22Rv1 (cell line): ENCODE measurements around the gene VWA8.
A peak's percentile ranks its signal among the peaks of the same experiment; 100 is the strongest.

Experiments used
- H3K27ac ChIP-seq: fragments of 450-650 bp; 2 replicates; pipeline ENCODE4 v1.5.1; 2017
- CTCF ChIP-seq: fragments of 450-650 bp; IDR thresholded peaks from 2 replicates; pipeline ENCODE4 v1.5.1; 2017; ENCODE audit warnings: mild to moderate bottlenecking
- ZFX ChIP-seq: fragments of 450-650 bp; IDR thresholded peaks from 2 replicates; pipeline ENCODE4 v1.6.1; 2017; ENCODE audit warnings: antibody characterized with exemption, borderline replicate concordance

The VWA8 gene

GRCh38 chr13:41666644-41667043 is 294.3 kb downstream of the VWA8 start:
- H3K27ac ChIP-seq, result no peak overlapping the region
- TF ChIP-seq CTCF, result no peak
- no peak for TF ChIP-seq ZFX

- H3K27ac ChIP-seq, result no peak overlapping the region
- TF ChIP-seq ZFX (no peak), CTCF (no peak)
Observed at GRCh38 chr13:41660411-41660810, 300.5 kb downstream of the VWA8 start.

- TF ChIP-seq ZFX (no peak), CTCF (no peak)
- H3K27ac ChIP-seq, result no peak overlapping the region
Observed at GRCh38 chr13:41658057-41658661, 302.8 kb downstream of the VWA8 start.

- H3K27ac ChIP-seq, result no peak overlapping the region
- TF ChIP-seq ZFX (no peak), CTCF (no peak)
Observed at GRCh38 chr13:41655997-41656396, 304.9 kb downstream of the VWA8 start.

GRCh38 chr13:41654796-41655195 is 306.1 kb downstream of the VWA8 start:
- H3K27ac ChIP-seq, result no peak overlapping the region
- TF ChIP-seq CTCF (no peak), ZFX (no peak)

- no peak overlapping the region for H3K27ac ChIP-seq
- TF ChIP-seq CTCF, result peak; percentile 80
- TF ChIP-seq ZFX, result no peak
Observed at GRCh38 chr13:41652735-41653361, 308.1 kb downstream of the VWA8 start.

GRCh38 chr13:41651413-41652058 is 309.4 kb downstream of the VWA8 start:
- no peak overlapping the region for H3K27ac ChIP-seq
- TF ChIP-seq ZFX (no peak), CTCF (no peak)
